NT2/D1 (cell line): Measurements from ENCODE around the gene DCTD.

ENCODE experiments used
- DNase-seq: peaks from one replicate; pipeline ENCODE4 v3.0.0-alpha.2; 2011; ENCODE audit warnings: low read depth, low spot score
- H3K27me3 ChIP-seq: 2 replicates; pipeline ENCODE4 v1.6.0; 2011; ENCODE audit warnings: mild to moderate bottlenecking; ENCODE audit not compliant: insufficient read length, insufficient read depth
- H3K36me3 ChIP-seq: 2 replicates; pipeline ENCODE4 v1.6.1; 2011; ENCODE audit warnings: mild to moderate bottlenecking, low read length, mixed read lengths; ENCODE audit not compliant: insufficient read depth, insufficient read length
- H3K4me1 ChIP-seq: 2 replicates; pipeline ENCODE4 v1.5.1; 2011; ENCODE audit not compliant: insufficient read depth, insufficient read length
- H3K4me3 ChIP-seq: 2 replicates; pipeline ENCODE4 v1.5.1; 2011; ENCODE audit warnings: low read depth; ENCODE audit not compliant: insufficient read length
- H3K9ac ChIP-seq: 2 replicates; pipeline ENCODE4 v1.6.0; 2011; ENCODE audit warnings: low read depth; ENCODE audit not compliant: insufficient read length
- H3K9me3 ChIP-seq: 2 replicates; pipeline ENCODE4 v1.5.1; 2011; ENCODE audit warnings: mild to moderate bottlenecking, low read length; ENCODE audit not compliant: insufficient read depth
- SUZ12 ChIP-seq: IDR thresholded peaks from 2 replicates; pipeline ENCODE4 v1.6.1; 2011; ENCODE audit not compliant: insufficient read length, insufficient read depth; ENCODE audit errors: extremely low read depth
- YY1 ChIP-seq: IDR thresholded peaks from 2 replicates; pipeline ENCODE4 v1.6.1; 2011; ENCODE audit not compliant: insufficient read length, insufficient read depth
- ZNF274 ChIP-seq: IDR thresholded peaks from 2 replicates; pipeline ENCODE4 v1.6.1; 2011; ENCODE audit warnings: mild to moderate bottlenecking, low read depth, low read length

The DCTD gene

DNA sequence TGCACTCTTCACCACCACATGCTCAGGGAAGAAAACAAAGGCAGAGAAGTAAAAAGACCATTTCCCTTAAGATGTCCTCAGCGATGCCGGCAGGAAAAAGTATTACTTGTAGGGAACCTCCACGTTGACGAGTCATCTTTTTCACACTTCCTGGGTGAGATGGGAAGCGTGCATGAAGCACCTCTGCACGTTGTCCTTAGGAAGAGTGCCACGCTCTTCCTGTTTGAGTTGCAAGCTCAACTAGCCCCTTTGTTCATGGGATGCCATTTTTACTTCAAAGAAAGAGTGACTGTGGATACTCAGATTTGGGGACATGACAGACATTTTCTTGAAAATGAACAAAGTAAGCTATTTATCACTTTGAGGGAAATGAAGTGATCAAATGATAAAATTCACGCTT lies 33.8 kb downstream of the DCTD start:
- H3K4me1 ChIP-seq = peaks cover 3% of the 10 kb centered on the region

DNA sequence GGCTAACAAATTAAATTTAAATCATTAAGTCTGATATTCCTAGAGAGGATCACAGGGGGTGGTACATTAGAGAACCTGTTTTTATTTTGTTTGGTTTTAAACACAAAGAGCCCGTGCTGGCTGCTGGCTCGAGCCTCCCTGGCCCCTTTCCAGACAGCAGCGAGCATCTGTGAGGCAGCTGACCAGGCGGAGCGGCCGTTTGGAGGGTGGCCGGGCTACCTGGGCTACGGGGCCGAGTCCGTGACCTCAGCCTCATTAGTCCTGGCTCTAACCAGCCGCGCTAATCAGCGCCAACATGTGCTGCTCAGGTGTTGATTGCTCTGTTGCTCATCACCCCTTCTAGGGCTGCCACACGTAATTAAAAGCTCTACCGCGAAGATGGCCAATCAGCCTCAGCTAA lies 35.3 kb downstream of the DCTD start:
- Histone ChIP-seq H3K9ac (no peak overlapping the region), H3K36me3 (peaks cover 30% of the 10 kb centered on the region), H3K4me1 (peaks cover 3% of the 10 kb centered on the region), H3K27me3 (no peaks in the 10 kb centered on the region), H3K4me3 (no peak overlapping the region), H3K9me3 (peaks cover 29% of the 10 kb centered on the region)
- no peak for DNase-seq
- TF ChIP-seq YY1 (no peak), ZNF274 (no peak), SUZ12 (no peak)

More for the DNA sequence above, 33.8 kb downstream of the DCTD start:
- Histone ChIP-seq H3K9me3 (peaks cover 29% of the 10 kb centered on the region), H3K36me3 (peaks cover 41% of the 10 kb centered on the region), H3K4me3 (no peak overlapping the region), H3K27me3 (no peaks in the 10 kb centered on the region), H3K9ac (no peak overlapping the region)
- no peak for DNase-seq
- no peak for TF ChIP-seq SUZ12
- no peak for TF ChIP-seq YY1
- TF ChIP-seq ZNF274 = no peak

DNA sequence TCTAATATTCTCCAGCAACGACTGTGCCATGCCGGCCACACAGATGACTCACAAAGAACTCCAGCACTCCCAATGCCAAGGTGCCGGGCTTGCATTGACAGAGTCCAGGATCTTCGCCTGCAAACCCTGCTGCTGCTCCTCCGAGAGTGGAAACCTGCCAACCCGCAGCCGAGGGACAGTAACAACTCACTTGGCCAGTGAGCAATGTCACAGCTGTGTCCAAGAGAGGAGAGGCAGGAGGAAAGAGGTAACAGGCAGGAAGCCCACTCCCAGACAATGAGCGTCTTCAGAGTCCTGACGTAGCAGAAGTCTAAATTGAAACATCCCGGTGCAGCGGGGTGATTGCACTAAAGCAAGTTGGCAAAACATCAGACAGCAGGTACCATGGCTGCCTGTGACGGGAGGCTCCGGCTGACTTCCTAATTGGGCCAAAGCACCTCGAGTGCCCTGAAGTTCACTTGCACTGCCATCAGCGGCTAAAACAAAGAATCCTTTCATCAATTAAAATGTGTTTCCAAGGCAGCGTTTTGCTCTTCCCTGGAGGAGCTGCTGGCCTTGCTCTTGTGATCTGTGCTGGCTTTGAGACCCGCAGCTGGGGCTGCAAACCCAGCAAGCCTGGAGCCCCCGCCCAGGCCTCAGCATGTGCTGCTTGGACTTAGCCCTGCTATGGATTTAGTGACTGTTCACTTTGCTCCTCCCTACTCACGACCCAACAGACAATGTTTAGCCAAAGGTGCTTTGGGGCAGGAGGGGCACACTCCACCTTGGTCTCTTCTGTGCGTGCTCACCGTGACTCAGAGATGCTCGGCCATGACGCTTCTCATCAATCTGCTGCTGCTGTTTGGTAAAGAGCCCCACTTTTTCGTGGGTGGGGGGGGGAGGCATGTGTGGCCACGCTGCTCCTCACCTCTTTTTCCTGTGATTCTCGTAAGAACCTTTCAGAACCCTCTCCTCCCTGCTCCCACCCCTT lies 36.5 kb downstream of the DCTD start:
- Histone ChIP-seq H3K27me3 (no peaks in the 10 kb centered on the region), H3K9ac (no peak overlapping the region), H3K4me1 (peaks cover 3% of the 10 kb centered on the region), H3K36me3 (peaks cover 23% of the 10 kb centered on the region), H3K9me3 (peaks cover 26% of the 10 kb centered on the region), H3K4me3 (no peak overlapping the region)
- DNase-seq = no peak
- no peak for TF ChIP-seq ZNF274
- TF ChIP-seq YY1 = no peak
- TF ChIP-seq SUZ12 = no peak

DNA sequence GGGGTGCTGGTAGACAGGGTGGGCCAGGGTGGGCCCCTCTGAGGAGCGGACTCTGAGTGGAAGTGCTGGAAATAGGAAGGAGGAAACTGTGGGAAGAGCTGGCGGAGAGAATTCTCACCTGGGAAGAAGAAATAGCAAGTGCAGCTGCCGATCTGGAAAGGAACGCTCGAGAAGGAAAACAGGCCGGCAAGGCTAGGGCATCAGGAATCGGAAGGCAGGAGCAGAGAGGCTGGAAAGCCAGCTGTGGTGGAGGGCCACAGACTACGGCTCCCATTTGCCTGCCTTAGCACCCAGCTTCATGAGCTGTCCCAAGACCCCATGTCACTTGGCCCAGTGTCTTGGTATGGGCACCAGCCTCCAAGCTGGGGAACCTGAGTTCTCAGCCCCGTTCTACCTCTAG lies 37.3 kb downstream of the DCTD start:
- H3K4me3 ChIP-seq = no peak overlapping the region
- no peak for TF ChIP-seq SUZ12
- TF ChIP-seq YY1 = no peak
- TF ChIP-seq ZNF274 = no peak
- DNase-seq = no peak
- no peak overlapping the region for H3K9ac ChIP-seq
- no peaks in the 10 kb centered on the region for H3K27me3 ChIP-seq
- peaks cover 3% of the 10 kb centered on the region for H3K4me1 ChIP-seq
- peaks cover 18% of the 10 kb centered on the region for H3K36me3 ChIP-seq
- peaks cover 19% of the 10 kb centered on the region for H3K9me3 ChIP-seq

DNA sequence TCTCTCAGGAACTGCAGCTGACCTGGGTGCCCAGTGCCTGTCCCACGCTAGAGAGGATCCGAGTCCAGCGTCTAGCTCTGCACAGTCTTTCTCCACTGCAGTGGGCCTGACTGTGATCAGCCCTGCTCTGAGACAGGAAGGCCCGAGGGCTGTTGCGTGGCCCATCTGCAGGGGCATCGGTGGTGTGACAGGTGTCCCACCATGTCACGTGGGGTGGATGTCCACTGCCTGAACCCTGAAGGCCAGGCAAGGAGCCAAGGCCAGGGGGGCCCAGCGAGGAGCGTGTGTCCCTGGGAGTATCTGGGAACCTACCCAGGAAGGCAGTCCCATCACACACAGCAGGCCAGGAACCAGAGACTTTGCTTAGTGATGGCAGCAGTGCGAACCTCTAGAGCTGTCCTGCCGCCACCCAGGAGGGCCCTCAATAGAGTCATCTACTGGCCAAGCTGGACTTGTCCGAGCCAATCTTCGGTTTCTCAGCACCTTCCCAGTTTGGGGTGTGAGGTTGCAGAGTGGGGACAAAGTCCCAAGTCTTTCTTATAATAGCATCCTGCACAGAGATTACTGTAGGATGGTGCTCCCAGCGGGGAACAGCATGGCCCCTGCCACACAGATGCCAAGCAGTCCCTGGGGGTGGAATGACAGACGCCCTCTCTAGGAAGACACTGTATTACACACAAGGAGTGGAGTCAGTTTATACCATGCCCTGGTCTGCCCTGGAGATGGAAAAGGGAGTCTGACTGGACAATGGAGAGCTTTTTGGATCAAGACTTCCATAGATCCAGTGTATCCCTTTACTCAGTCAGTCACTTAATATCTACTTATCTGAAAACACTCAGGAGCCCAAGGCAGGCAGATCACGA lies 38.3 kb downstream of the DCTD start:
- no peaks in the 10 kb centered on the region for H3K27me3 ChIP-seq
- no peak overlapping the region for H3K4me3 ChIP-seq
- peaks cover 3% of the 10 kb centered on the region for H3K4me1 ChIP-seq
- peaks cover 12% of the 10 kb centered on the region for H3K36me3 ChIP-seq
- H3K9ac ChIP-seq = no peak overlapping the region
- TF ChIP-seq YY1 (no peak), SUZ12 (no peak), ZNF274 (no peak)
- no peak for DNase-seq
- H3K9me3 ChIP-seq = peaks cover 8% of the 10 kb centered on the region

DNA sequence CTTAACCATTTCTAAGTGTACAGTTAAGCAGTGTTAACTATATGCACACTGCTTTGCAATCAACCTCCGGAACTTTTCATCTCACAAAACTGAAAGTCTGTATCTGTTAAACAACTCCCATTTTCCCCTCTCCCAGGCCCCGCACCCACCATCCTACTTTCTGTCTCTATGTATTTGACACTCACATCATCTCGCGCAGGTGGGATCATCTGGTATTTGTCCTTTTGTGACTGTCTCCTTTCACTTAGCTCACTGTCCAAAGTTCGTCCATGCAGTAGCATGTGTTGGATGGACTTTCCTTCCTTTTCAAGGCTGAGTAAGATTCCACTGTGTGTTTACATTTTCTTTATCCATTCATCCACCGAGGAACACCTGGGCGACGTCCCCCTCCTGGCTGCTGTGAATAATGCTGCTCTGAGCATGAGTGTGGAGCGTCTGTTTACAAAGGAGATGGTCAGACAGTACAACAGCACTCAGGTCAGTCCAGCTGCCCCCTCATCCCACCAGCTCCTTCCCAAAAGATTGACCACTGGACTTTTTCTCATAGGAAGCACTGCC lies 39.8 kb downstream of the DCTD start:
- H3K27me3 ChIP-seq = no peaks in the 10 kb centered on the region
- DNase-seq = no peak
- H3K36me3 ChIP-seq = peaks cover 9% of the 10 kb centered on the region
- peaks cover 3% of the 10 kb centered on the region for H3K4me1 ChIP-seq
- no peak overlapping the region for H3K4me3 ChIP-seq
- H3K9me3 ChIP-seq = no peaks in the 10 kb centered on the region
- no peak overlapping the region for H3K9ac ChIP-seq
- TF ChIP-seq SUZ12 = no peak
- TF ChIP-seq ZNF274 = no peak
- TF ChIP-seq YY1 = no peak

DNA sequence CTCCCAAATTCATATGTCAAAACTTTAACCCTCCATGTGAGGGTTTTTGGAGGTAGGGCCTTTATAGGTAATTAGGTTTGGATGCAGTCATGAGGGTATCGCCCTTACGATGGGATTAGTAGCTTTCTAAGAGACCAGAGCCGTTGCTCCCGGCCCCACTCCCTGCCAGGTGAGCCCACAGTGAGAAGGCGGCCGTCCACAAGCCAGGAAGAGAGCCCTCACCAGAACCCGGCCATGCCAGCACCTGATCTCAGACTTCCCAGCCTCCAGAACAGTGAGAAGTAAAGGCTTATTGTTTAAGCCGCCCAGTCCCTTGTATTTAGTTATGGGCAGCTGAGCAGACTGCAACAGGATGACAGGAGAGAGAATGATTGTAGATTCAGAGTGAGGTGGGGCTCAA lies 40.8 kb downstream of the DCTD start:
- TF ChIP-seq SUZ12 (no peak), YY1 (no peak), ZNF274 (no peak)
- peaks cover 3% of the 10 kb centered on the region for H3K4me1 ChIP-seq
- no peak overlapping the region for H3K9ac ChIP-seq
- no peaks in the 10 kb centered on the region for H3K9me3 ChIP-seq
- peaks cover 8% of the 10 kb centered on the region for H3K36me3 ChIP-seq
- H3K27me3 ChIP-seq = no peaks in the 10 kb centered on the region
- no peak for DNase-seq
- H3K4me3 ChIP-seq = no peak overlapping the region
